ENCODE results near the gene DNTT.

The DNTT gene

GRCh38 chr10:96360331-96360730 lies 56.1 kb downstream of the DNTT start:
- TF ChIP-seq EGR2 (tag by site-specific recombination; IDR thresholded peaks at IDR 0.05; ENCODE audit: low read depth) = no peak
- no peak for TF ChIP-seq ZNF138 (tag by site-specific recombination; IDR thresholded peaks at IDR 0.05; ENCODE audit: borderline replicate concordance)
- no peak for TF ChIP-seq HOXA7 (CRISPR knock-in tag; IDR thresholded peaks at IDR 0.05; ENCODE audit: borderline replicate concordance)
- TF ChIP-seq HOXD13 (CRISPR knock-in tag; IDR thresholded peaks at IDR 0.05; ENCODE audit: borderline replicate concordance) = no peak
- no peak for TF ChIP-seq ZNF169 (tag by site-specific recombination; IDR thresholded peaks at IDR 0.05)
- TF ChIP-seq BCL11A (tag by site-specific recombination; IDR thresholded peaks at IDR 0.05; ENCODE audit: low read depth) = no peak
- TF ChIP-seq ZNF530 (tag by site-specific recombination; IDR thresholded peaks at IDR 0.05; ENCODE audit: low read depth) = no peak
- no peak for TF ChIP-seq ZNF335 (tag by site-specific recombination; conservative IDR thresholded peaks at IDR 0.05)
- TF ChIP-seq ZNF776 (tag by site-specific recombination; IDR thresholded peaks at IDR 0.05; ENCODE audit: borderline replicate concordance) = no peak
- POLR2A ChIA-PET = no interaction called here
- Histone ChIP-seq H3K27ac (ENCODE audit: extremely low read depth, low read depth, low read length) (no peak overlapping the region), H3K4me1 (ENCODE audit: control insufficient read depth, insufficient read depth, low read length) (no peaks in the 10 kb centered on the region), H3K36me3 (ENCODE audit: control insufficient read depth in 2 of 2, insufficient read depth in 1 of 2, low read length in 2 of 2) (no peaks in the 10 kb centered on the region), H3K4me3 (ENCODE audit: low read depth, low read length) (no peak overlapping the region), H3K9me3 (ENCODE audit: control insufficient read depth, insufficient read depth, low read depth, low read length) (no peaks in the 10 kb centered on the region)
- CTCF ChIA-PET = interaction anchor here (1.6 kb wide), 1 partner anchor 10 kb away, joined by 6 read pairs; no protein-coding TSS in a partner anchor

- POLR2A ChIA-PET = no interaction called here
- CTCF ChIA-PET = interaction anchor here (2.1 kb wide), 1 partner anchor 10 kb away, joined by 15 read pairs; no protein-coding TSS in a partner anchor
- H3K4me3 ChIP-seq (ENCODE audit: low read depth, low read length) = no peak overlapping the region
- no peaks in the 10 kb centered on the region for H3K4me1 ChIP-seq (ENCODE audit: control insufficient read depth, insufficient read depth, low read length)
- no peaks in the 10 kb centered on the region for H3K36me3 ChIP-seq (ENCODE audit: control insufficient read depth in 2 of 2, insufficient read depth in 1 of 2, low read length in 2 of 2)
- TF ChIP-seq ZNF548 (tag by site-specific recombination; IDR thresholded peaks at IDR 0.05) = no peak
- TF ChIP-seq REPIN1 (tag by site-specific recombination; IDR thresholded peaks at IDR 0.05; ENCODE audit: low read depth) = no peak
- no peak for TF ChIP-seq REST (tag by site-specific recombination; IDR thresholded peaks at IDR 0.05)
- no peak for TF ChIP-seq ZNF302 (tag by site-specific recombination; IDR thresholded peaks at IDR 0.05; ENCODE audit: low read depth)
- TF ChIP-seq ZNF677 (tag by site-specific recombination; IDR thresholded peaks at IDR 0.05) = no peak
- no peak for TF ChIP-seq ZNF223 (tag by site-specific recombination; IDR thresholded peaks at IDR 0.05)
- H3K27ac ChIP-seq (ENCODE audit: extremely low read depth, low read depth, low read length) = no peak overlapping the region
- no peaks in the 10 kb centered on the region for H3K9me3 ChIP-seq (ENCODE audit: control insufficient read depth, insufficient read depth, low read depth, low read length)
These were observed 56.5 kb downstream of the DNTT start for GRCh38 chr10:96360766-96361165.

GRCh38 chr10:96365571-96365970 lies 61.3 kb downstream of the DNTT start:
- CTCF ChIA-PET = interaction anchor here (0.6 to 3.3 kb wide), 7 partner anchors 9 to 707 kb away, joined by 3 to 20 read pairs (median 5); no protein-coding TSS in a partner anchor
- Histone ChIP-seq H3K9me3 (ENCODE audit: control insufficient read depth, insufficient read depth, low read depth, low read length) (no peaks in the 10 kb centered on the region), H3K4me3 (ENCODE audit: low read depth, low read length) (no peak overlapping the region), H3K4me1 (ENCODE audit: control insufficient read depth, insufficient read depth, low read length) (no peaks in the 10 kb centered on the region), H3K27ac (ENCODE audit: extremely low read depth, low read depth, low read length) (no peak overlapping the region), H3K36me3 (ENCODE audit: control insufficient read depth in 2 of 2, insufficient read depth in 1 of 2, low read length in 2 of 2) (no peaks in the 10 kb centered on the region)
- POLR2A ChIA-PET = no interaction called here
- TF ChIP-seq ZNF18 (tag by site-specific recombination; IDR thresholded peaks at IDR 0.05) (no peak), ZNF280D (tag by site-specific recombination; IDR thresholded peaks at IDR 0.05) (no peak), PRDM1 (tag by site-specific recombination; IDR thresholded peaks at IDR 0.05) (no peak), AEBP2 (tag by site-specific recombination; IDR thresholded peaks at IDR 0.05; ENCODE audit: borderline replicate concordance) (no peak)

All from HEK293 (cell line).